ENCODE measurements around the gene RNF20. TPM values are rescaled to one million over a fixed set of nuclear protein-coding genes. Genes with fewer than 3 reads are reported as not detected.

The RNF20 gene
- total RNA-seq, 1 donor from 2014 or later, result 42.8 TPM

DNA sequence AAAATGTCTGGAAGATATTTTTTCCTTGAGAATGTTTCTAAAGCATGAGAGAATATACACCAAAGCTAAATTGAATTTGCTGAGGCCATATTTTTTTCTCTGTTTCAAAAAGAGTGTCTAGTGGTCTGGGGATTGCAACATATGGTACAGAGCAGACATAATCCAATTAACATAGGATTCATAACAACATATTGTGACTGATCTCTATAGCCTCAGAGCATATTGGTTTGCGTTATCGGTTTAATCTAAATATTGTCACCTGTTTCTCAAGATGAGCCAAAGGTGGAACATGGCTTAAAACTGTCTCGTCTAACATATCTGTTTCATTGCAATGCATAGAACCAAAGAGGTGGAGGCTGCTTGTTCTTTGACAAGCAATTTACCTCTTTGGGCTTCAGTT is 57.2 kb downstream of the RNF20 start:
- Histone ChIP-seq H3K36me3 (ENCODE audit: insufficient read depth, low read length) (no peaks in the 10 kb centered on the region), H3K9ac (ENCODE audit: low read length) (no peak overlapping the region), H4K20me1 (ENCODE audit: insufficient read depth, low read length) (no peaks in the 10 kb centered on the region), H3K4me3 (ENCODE audit: insufficient read depth, low read depth, low read length) (no peak overlapping the region), H3K9me3 (ENCODE audit: insufficient read depth, low read depth, low read length) (no peaks in the 10 kb centered on the region), H3K79me2 (ENCODE audit: insufficient read depth, low read length) (no peaks in the 10 kb centered on the region), H3K27me3 (ENCODE audit: insufficient read depth, low read length) (no peaks in the 10 kb centered on the region), H3K27ac (ENCODE audit: low read depth, low read length) (no peak overlapping the region), H3K4me1 (ENCODE audit: insufficient read depth, low read length) (no peaks in the 10 kb centered on the region), H2AFZ (ENCODE audit: low read depth, low read length) (no peak overlapping the region), H3K4me2 (ENCODE audit: low read length) (no peak overlapping the region)
- FAIRE-seq (no peak), DNase-seq (ENCODE audit: low read depth) (no peak)
- H3K4me1 Mint-ChIP-seq (ENCODE audit: low read depth, unreplicated experiment), result peaks cover 3% of the 10 kb centered on the region
- no peak for TF ChIP-seq EZH2 (IDR thresholded peaks at IDR 0.05; ENCODE audit: insufficient read depth, low read length)
- TF ChIP-seq, protein P1, sequence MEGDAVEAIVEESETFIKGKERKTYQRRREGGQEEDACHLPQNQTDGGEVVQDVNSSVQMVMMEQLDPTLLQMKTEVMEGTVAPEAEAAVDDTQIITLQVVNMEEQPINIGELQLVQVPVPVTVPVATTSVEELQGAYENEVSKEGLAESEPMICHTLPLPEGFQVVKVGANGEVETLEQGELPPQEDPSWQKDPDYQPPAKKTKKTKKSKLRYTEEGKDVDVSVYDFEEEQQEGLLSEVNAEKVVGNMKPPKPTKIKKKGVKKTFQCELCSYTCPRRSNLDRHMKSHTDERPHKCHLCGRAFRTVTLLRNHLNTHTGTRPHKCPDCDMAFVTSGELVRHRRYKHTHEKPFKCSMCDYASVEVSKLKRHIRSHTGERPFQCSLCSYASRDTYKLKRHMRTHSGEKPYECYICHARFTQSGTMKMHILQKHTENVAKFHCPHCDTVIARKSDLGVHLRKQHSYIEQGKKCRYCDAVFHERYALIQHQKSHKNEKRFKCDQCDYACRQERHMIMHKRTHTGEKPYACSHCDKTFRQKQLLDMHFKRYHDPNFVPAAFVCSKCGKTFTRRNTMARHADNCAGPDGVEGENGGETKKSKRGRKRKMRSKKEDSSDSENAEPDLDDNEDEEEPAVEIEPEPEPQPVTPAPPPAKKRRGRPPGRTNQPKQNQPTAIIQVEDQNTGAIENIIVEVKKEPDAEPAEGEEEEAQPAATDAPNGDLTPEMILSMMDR (IDR thresholded peaks at IDR 0.05; ENCODE audit: insufficient read depth, low read depth, low read length), result no peak
- no peaks in the 10 kb centered on the region for H3K36me3 Mint-ChIP-seq (ENCODE audit: low read depth, unreplicated experiment)
- no peaks in the 10 kb centered on the region for H3K9me3 Mint-ChIP-seq (ENCODE audit: unreplicated experiment)
- H3K27me3 Mint-ChIP-seq (ENCODE audit: low read depth, unreplicated experiment), result no peaks in the 10 kb centered on the region
- no peak overlapping the region for H3K27ac Mint-ChIP-seq (ENCODE audit: unreplicated experiment)
- no peak overlapping the region for H3K4me3 Mint-ChIP-seq (ENCODE audit: unreplicated experiment)

DNA sequence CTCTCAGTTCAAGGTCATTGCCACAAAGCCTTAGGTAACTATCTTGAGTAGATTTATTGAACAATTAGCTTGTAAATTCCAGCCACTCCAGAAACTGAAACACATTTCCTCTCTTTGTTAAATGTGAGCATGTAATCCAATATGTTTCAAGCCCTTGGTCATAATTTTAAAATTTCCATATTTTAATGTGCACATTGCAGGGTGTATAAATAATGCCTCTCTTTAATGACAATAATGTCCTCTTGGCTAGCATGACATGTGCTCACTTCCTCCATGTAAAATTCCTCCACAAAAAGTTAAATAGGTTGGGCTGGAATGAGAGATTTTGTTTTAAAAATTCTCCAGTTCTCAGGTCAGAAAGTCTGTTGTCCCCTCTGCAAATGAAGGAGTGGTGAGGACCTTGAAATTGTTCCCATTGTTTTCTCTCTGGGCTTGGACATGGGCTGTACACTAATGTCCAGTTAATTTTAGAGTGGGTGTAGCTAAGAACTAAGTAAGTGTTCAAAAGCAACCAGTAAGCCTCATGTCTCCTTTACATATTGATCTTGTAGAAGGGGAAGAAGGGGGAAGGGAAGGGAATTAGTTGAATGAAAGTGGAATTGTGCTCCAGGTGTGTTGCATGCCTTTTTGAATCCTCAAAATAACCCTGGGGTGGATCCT is 58.3 kb downstream of the RNF20 start:
- Histone ChIP-seq H3K4me2 (ENCODE audit: low read length) (no peak overlapping the region), H3K9ac (ENCODE audit: low read length) (no peak overlapping the region), H3K9me3 (ENCODE audit: insufficient read depth, low read depth, low read length) (no peaks in the 10 kb centered on the region), H4K20me1 (ENCODE audit: insufficient read depth, low read length) (no peaks in the 10 kb centered on the region), H3K4me3 (ENCODE audit: insufficient read depth, low read depth, low read length) (no peak overlapping the region), H3K36me3 (ENCODE audit: insufficient read depth, low read length) (no peaks in the 10 kb centered on the region), H3K4me1 (ENCODE audit: insufficient read depth, low read length) (no peaks in the 10 kb centered on the region), H3K79me2 (ENCODE audit: insufficient read depth, low read length) (no peaks in the 10 kb centered on the region), H3K27me3 (ENCODE audit: insufficient read depth, low read length) (no peaks in the 10 kb centered on the region), H2AFZ (ENCODE audit: low read depth, low read length) (no peak overlapping the region), H3K27ac (ENCODE audit: low read depth, low read length) (no peak overlapping the region)
- Mint-ChIP-seq H3K4me3 (ENCODE audit: unreplicated experiment) (no peak overlapping the region), H3K27ac (ENCODE audit: unreplicated experiment) (no peak overlapping the region), H3K4me1 (ENCODE audit: low read depth, unreplicated experiment) (peaks cover 3% of the 10 kb centered on the region), H3K36me3 (ENCODE audit: low read depth, unreplicated experiment) (no peaks in the 10 kb centered on the region), H3K27me3 (ENCODE audit: low read depth, unreplicated experiment) (no peaks in the 10 kb centered on the region), H3K9me3 (ENCODE audit: unreplicated experiment) (no peaks in the 10 kb centered on the region)
- no peak for FAIRE-seq
- DNase-seq (ENCODE audit: low read depth), result no peak
- TF ChIP-seq EZH2 (IDR thresholded peaks at IDR 0.05; ENCODE audit: insufficient read depth, low read length), result no peak
- TF ChIP-seq, protein P1 (IDR thresholded peaks at IDR 0.05; ENCODE audit: insufficient read depth, low read depth, low read length), result no peak

DNA sequence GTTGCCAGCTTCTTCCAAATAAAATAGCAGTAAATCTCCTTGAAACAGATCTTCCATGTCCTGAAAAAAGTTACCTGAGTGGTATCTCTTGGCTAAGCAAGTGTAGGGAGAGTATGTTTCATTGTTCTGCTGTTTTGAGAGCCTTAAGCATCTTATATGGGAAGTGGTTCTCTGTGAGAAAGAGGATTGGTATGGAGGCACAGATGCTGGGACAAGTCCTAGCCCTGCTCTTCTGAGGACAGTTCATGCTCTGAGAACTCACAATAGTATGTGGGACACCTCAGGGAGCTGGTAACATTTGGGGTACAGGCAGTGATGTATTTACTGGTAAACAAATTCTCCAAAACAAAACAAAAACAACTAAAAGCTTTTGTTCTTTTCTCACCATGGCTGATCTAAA is 59.1 kb downstream of the RNF20 start:
- no peaks in the 10 kb centered on the region for H3K4me1 ChIP-seq (ENCODE audit: insufficient read depth, low read length)
- no peak overlapping the region for H3K9ac ChIP-seq (ENCODE audit: low read length)
- FAIRE-seq (no peak), DNase-seq (ENCODE audit: low read depth) (no peak)
- H2AFZ ChIP-seq (ENCODE audit: low read depth, low read length), result no peak overlapping the region
- H3K36me3 ChIP-seq (ENCODE audit: insufficient read depth, low read length), result no peaks in the 10 kb centered on the region
- Mint-ChIP-seq H3K9me3 (ENCODE audit: unreplicated experiment) (no peaks in the 10 kb centered on the region), H3K27me3 (ENCODE audit: low read depth, unreplicated experiment) (no peaks in the 10 kb centered on the region), H3K4me1 (ENCODE audit: low read depth, unreplicated experiment) (peaks cover 3% of the 10 kb centered on the region), H3K27ac (ENCODE audit: unreplicated experiment) (no peak overlapping the region), H3K36me3 (ENCODE audit: low read depth, unreplicated experiment) (no peaks in the 10 kb centered on the region), H3K4me3 (ENCODE audit: unreplicated experiment) (no peak overlapping the region)
- H3K27ac ChIP-seq (ENCODE audit: low read depth, low read length), result no peak overlapping the region
- H3K79me2 ChIP-seq (ENCODE audit: insufficient read depth, low read length), result no peaks in the 10 kb centered on the region
- H3K4me2 ChIP-seq (ENCODE audit: low read length), result no peak overlapping the region
- no peak overlapping the region for H3K4me3 ChIP-seq (ENCODE audit: insufficient read depth, low read depth, low read length)
- no peaks in the 10 kb centered on the region for H4K20me1 ChIP-seq (ENCODE audit: insufficient read depth, low read length)
- H3K9me3 ChIP-seq (ENCODE audit: insufficient read depth, low read depth, low read length), result no peaks in the 10 kb centered on the region
- no peaks in the 10 kb centered on the region for H3K27me3 ChIP-seq (ENCODE audit: insufficient read depth, low read length)
- TF ChIP-seq EZH2 (IDR thresholded peaks at IDR 0.05; ENCODE audit: insufficient read depth, low read length), result no peak
- TF ChIP-seq, protein P1 (IDR thresholded peaks at IDR 0.05; ENCODE audit: insufficient read depth, low read depth, low read length), result no peak

All from astrocyte (in vitro differentiated cells and primary cell).